A673 (cell line): ENCODE measurements around the gene OR1L8.
"Not testable (repeated sequence)": the region's sequence is repeated elsewhere in the genome, so short reads cannot be mapped to it uniquely, and the experiment has no call there.

Source experiments
- CTCF ChIP-seq: fragments of 300-800, 200-600 bp; sonication (generic); conservative IDR thresholded peaks from 2 replicates; pipeline ENCODE4 v1.5.1; 2017; ENCODE audit warnings: low read depth, mild to moderate bottlenecking, antibody characterized with exemption, low read length, moderate library complexity, mixed read lengths
- EZH2 ChIP-seq: fragments of 200-600 bp; sonication (generic); IDR thresholded peaks from 2 replicates; pipeline ENCODE4 v1.6.1; 2017; ENCODE audit warnings: borderline replicate concordance, low read depth, mild to moderate bottlenecking, mixed read lengths, antibody characterized with exemption, low read length; ENCODE audit not compliant: poor library complexity, severe bottlenecking

DNA sequence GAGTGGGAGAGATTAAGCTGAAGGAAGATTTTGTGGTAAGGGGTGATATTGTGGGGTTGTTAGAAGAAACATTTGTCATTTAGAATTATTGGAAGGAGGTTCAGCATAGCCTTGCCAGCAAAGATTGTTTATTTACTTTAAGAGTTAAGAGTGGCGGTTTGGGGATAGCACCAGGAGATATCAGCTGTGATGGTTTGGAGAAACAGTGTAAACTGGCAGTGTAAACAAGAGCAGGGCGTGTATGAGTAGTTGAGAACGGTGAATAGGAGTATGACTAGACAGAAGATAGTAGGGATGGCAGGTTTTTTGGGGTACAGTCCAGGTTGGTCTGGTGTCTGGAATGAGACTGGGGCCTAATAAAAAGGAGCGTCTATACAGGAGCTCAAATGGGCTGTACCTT lies 52.0 kb downstream of the OR1L8 start:
- not testable (repeated sequence) for TF ChIP-seq CTCF, EZH2
